Gastroesophageal sphincter (tissue), 4 donors: Measurements from ENCODE around the gene UBE2H. TPM values are rescaled to one million over a fixed set of nuclear protein-coding genes. Genes with fewer than 3 reads are reported as not detected.
A peak's percentile ranks its signal among the peaks of the same experiment; 100 is the strongest.

ENCODE experiments used
- ATAC-seq: fragments of 150-250 bp; one replicate; pipeline ENCODE4 v1.9.1; 2016; ENCODE audit warnings: mild to moderate bottlenecking, moderate library complexity
- H3K27ac ChIP-seq, 4 donors: fragments of 200-600 bp; sonication (generic) in 3 of 4; 1 replicate in 3 of 4; 2 replicates in 1 of 4; pipeline ENCODE4 v1.5.1; 2016 to 2019
- H3K27me3 ChIP-seq: fragments of 200-600 bp; sonication (generic); one replicate; pipeline ENCODE4 v1.5.1; 2019
- H3K36me3 ChIP-seq, 2 donors: fragments of 200-600 bp; sonication (generic); one replicate each; pipeline ENCODE4 v1.5.1; 2019; ENCODE audit warnings: control low read depth in 1 of 2
- H3K4me1 ChIP-seq, 3 donors: fragments of 200-600 bp; sonication (generic); 1 replicate in 2 of 3; 2 replicates in 1 of 3; pipeline ENCODE4 v1.5.1; 2016 to 2019; ENCODE audit warnings: control low read depth in 2 of 3
- H3K4me3 ChIP-seq, 2 donors: fragments of 200-600 bp; sonication (generic); one replicate each; pipeline ENCODE4 v1.5.1; 2019; ENCODE audit warnings: mild to moderate bottlenecking in 1 of 2, moderate library complexity in 1 of 2
- H3K9me3 ChIP-seq, 3 donors: fragments of 200-600 bp; sonication (generic); one replicate each; pipeline ENCODE4 v1.5.1; 2017 to 2019; ENCODE audit warnings: control low read depth in 2 of 3
- EP300 ChIP-seq: sonication (generic); formaldehyde crosslinking; IDR thresholded peaks from one replicate; pipeline ENCODE4 v1.6.1; 2017; ENCODE audit warnings: antibody characterized with exemption, mild to moderate bottlenecking
- POLR2A ChIP-seq, 2 donors: fragments of 450-650 bp; IDR thresholded peaks; one replicate each; pipeline ENCODE4 v1.6.1; 2017; ENCODE audit warnings: antibody characterized with exemption in 2 of 2, mild to moderate bottlenecking in 2 of 2, moderate library complexity in 1 of 2
- POLR2AphosphoS5 ChIP-seq: sonication (generic); formaldehyde crosslinking; IDR thresholded peaks from one replicate; pipeline ENCODE4 v1.6.1; 2017; ENCODE audit warnings: antibody characterized with exemption
- WGBS, 2 donors: methylation state at CpG; one replicate each; pipeline ENCODE4 v1.1.5; 2018; ENCODE audit warnings: low coverage in 1 of 2; 5-methylcytosine and 5-hydroxymethylcytosine counted together
- small RNA-seq, 4 donors: library from RNA; depleted of rRNA; stranded (forward); fragments of <200 nt; gene quantifications; one replicate each; pipeline ENCODE3, GENCODE V24; 2016
- total RNA-seq, 4 donors: library from RNA; depleted of rRNA; stranded (reverse); fragments of >200 nt; gene quantifications; one replicate each; pipeline ENCODE4 v1.1.0, GENCODE V29; 2016
- TF ChIP-seq, protein P1 (sequence below), 4 experiments: fragments of 200-600 bp in 2 of 4; fragments of 450-650 bp in 2 of 4; sonication (generic) in 1 of 4; IDR thresholded peaks; one replicate each; pipeline ENCODE4 v1.5.1; 2017 to 2019; ENCODE audit warnings: antibody characterized with exemption in 4 of 4, mild to moderate bottlenecking in 2 of 4, moderate library complexity in 2 of 4

Gene UBE2H
- total RNA-seq, 4 donors from 2014 or later, result 80.2 to 96.2 (median 85.0) TPM

DNA sequence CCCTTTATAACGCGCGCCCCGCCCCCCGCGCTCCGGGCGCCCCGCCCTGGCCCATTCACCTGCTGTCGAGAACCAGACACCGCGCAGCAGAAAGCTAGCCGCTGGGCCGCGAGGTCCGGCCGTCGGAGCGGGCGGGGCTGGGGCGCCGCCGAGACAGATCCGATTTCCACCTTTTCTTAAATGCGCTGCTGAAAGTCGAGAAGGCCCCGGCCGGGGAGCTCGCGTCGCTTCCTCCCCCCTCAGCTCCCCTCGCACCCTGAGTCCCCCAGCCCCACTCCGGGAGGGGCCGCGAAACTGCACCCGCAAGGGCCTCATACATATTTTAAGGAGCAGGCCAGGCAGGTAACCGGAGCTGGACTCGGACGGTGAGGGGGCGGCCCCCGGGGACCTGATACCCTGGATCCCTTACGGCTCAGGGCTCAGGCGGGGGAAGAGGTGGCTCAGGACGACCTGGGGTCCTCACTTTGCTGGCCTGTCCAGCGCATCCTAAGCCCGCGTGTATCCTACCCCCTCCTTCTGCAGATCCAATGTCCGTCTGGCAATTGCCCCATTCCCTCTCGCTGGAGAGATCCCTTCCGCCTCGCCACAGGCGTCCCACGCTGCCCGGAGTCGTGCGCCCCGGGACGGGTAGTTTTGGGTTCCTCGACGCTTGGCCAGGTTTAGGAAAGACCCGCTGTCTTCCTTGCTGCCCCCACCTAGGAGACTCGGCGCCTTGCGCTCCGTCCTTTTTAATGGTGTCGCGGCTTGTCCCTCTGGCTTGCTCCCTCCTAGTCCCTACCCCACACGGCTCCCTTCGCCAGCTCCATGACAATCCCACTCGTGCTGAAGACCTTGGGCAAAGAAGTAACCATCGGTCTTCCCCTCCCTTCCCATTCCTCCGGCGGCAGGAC is 170.6 kb downstream of the UBE2H start:
- H3K4me3 ChIP-seq, result no peak overlapping the region
- peaks cover 4 to 81% (median 60%) of the 10 kb centered on the region in 3 donors for H3K4me1 ChIP-seq
- WGBS, 2 donors, result 2 to 3% methylated on average over 11 of the region's 73 CpGs
- H3K36me3 ChIP-seq, result no peaks in the 10 kb centered on the region
- H3K9me3 ChIP-seq, result peaks cover 0 to 5% (median 0%) of the 10 kb centered on the region in 3 donors
- peaks cover 100% of the 10 kb centered on the region for H3K27me3 ChIP-seq
- no peak overlapping the region for H3K27ac ChIP-seq
- no peak for ATAC-seq
- TF ChIP-seq, protein P1, sequence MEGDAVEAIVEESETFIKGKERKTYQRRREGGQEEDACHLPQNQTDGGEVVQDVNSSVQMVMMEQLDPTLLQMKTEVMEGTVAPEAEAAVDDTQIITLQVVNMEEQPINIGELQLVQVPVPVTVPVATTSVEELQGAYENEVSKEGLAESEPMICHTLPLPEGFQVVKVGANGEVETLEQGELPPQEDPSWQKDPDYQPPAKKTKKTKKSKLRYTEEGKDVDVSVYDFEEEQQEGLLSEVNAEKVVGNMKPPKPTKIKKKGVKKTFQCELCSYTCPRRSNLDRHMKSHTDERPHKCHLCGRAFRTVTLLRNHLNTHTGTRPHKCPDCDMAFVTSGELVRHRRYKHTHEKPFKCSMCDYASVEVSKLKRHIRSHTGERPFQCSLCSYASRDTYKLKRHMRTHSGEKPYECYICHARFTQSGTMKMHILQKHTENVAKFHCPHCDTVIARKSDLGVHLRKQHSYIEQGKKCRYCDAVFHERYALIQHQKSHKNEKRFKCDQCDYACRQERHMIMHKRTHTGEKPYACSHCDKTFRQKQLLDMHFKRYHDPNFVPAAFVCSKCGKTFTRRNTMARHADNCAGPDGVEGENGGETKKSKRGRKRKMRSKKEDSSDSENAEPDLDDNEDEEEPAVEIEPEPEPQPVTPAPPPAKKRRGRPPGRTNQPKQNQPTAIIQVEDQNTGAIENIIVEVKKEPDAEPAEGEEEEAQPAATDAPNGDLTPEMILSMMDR (IDR thresholded peaks at IDR 0.05), result no peak
- TF ChIP-seq POLR2AphosphoS5, result no peak
- TF ChIP-seq POLR2A (IDR thresholded peaks at IDR 0.05), result no peak
- TF ChIP-seq EP300, result no peak

DNA sequence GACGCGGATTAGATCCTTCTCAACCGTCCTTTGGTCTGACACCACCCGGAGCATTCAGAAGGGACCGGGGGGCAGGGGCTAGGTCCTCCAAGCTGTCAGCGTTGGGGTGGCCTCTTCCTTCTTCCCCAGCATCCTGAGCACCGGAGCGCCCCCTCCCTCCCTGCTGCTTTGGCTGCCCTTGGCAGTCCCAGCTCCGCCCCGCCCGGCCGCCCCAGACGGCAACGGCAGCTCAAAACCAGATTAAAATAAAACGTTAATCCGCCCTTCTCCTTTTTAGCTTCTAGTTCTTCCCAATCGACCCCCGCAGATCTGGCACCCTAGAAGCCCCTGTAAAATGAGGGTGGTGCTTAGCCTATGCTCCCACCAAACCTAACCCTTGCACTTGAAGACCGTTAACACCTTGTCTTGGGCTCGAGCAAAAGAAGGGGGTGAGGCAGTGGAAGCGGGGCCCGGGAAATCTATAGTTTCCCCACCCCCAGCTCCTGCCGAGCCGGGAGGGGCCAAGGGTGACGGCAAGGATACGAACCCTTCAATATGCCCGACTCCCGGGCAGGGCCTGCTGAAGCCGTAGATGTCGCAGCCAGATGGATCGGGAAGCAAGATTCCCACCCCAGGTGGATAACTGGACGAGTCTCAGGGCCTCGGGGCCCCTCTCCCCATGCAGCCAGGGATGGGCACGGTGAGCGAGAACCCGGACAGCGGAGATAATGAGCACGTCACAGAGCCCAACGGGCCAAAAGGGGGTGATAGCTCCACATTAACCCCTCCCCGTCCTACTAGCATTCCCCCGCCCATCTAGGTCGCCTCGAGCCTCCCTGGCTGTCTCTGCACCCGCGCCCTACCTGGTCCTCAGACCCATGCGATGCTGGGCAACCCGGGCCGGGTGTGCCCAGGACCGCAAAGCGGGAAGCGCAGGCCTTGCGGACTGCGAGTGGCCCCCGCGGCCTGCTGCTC is 171.5 kb downstream of the UBE2H start:
- H3K27ac ChIP-seq, result no peak overlapping the region
- no peak for TF ChIP-seq POLR2A (IDR thresholded peaks at IDR 0.05)
- no peak for TF ChIP-seq POLR2AphosphoS5
- TF ChIP-seq EP300, result no peak
- TF ChIP-seq, protein P1 (IDR thresholded peaks at IDR 0.05), result no peak
- peak overlapping the region in 1 of 2 donors; percentile 51 for H3K4me3 ChIP-seq
- no peak for ATAC-seq
- H3K27me3 ChIP-seq, result peaks cover 100% of the 10 kb centered on the region
- H3K9me3 ChIP-seq, result peaks cover 0 to 5% (median 0%) of the 10 kb centered on the region in 3 donors
- 5% methylated on average over 14 of the region's 55 CpGs; no CpG with 5 or more reads in 1 of the 2 donors for WGBS, 2 donors
- H3K36me3 ChIP-seq, result no peaks in the 10 kb centered on the region
- peaks cover 4 to 81% (median 60%) of the 10 kb centered on the region in 3 donors for H3K4me1 ChIP-seq

Small RNA genes within 50 kb of the gene (small RNA-seq; reads per million reads assigned to genes)
- gene RF00019, result 0 reads per million in 4 donors

Other genes with a start within 250 kb of the UBE2H start
- gene ZC3HC1, start 98.4 kb upstream of the UBE2H start, total RNA-seq, result 10 to 100 TPM in 3 of 4 donors, 1 to 10 TPM in 1; 7.0 to 18.4 (median 11.7) TPM
- 10 to 100 TPM; 17.0 to 28.8 (median 23.0) TPM for gene KLHDC10, start 117.6 kb upstream of the UBE2H start, total RNA-seq